IPS DF 19.7 (cell line): Measurements from ENCODE around the gene MROH8.
A peak's percentile ranks its signal among the peaks of the same experiment; 100 is the strongest.
"Not testable (repeated sequence)": the region's sequence is repeated elsewhere in the genome, so short reads cannot be mapped to it uniquely, and the experiment has no call there.

Source experiments
- DNase-seq: peaks from one replicate; pipeline ENCODE4 v3.0.0-alpha.2; 2013; ENCODE audit warnings: low read depth, low spot score

The MROH8 gene

DNA sequence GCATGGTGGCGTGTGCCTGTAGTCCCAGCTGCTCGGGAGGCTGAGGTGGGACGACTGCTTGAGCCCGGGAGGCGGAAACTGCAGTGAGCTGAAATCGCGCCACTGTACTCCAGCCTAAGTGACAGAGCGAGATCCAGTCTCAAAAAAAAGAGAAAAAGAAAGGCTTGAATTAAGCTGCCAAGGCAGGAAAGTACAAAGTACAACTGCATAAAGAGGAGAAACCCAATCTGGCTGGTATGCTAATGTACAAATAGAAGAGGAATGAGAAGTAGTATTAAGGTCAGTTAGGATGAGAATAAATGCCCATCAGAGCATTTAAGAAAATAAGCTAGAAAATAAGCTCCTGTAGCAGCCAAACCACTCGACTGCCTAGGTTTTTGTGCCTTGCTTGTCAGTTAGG is 23.4 kb downstream of the MROH8 start:
- no peak for DNase-seq

GRCh38 chr20:37154684-37155298 is 24.6 kb downstream of the MROH8 start:
- DNase-seq: no peak

DNA sequence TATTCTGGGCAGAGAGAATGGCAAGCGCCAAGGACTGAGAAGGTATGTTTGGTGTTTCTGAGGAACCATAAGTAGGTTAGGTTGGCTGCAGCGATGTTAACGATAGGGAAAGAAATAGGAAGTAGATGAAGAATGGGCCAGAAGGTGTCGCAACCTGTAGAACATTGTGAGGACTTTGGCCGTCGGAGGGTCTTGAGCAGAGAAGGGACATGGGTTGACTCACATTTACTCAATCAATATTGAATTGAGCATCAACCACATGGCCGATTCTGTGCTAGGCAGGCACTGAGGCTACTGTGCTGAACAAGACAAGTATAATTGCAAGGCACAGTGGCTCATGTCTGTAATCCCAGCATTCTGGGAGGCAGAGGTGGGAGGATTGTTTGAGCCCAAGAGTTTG is 27.1 kb downstream of the MROH8 start:
- DNase-seq: no peak

GRCh38 chr20:37151529-37151928 is 27.8 kb downstream of the MROH8 start:
- DNase-seq: no peak

- DNase-seq: not testable (repeated sequence)
These were observed 28.5 kb downstream of the MROH8 start for GRCh38 chr20:37150864-37151263.

- DNase-seq: no peak
These were observed 32.1 kb downstream of the MROH8 start for GRCh38 chr20:37147250-37147649.

DNA sequence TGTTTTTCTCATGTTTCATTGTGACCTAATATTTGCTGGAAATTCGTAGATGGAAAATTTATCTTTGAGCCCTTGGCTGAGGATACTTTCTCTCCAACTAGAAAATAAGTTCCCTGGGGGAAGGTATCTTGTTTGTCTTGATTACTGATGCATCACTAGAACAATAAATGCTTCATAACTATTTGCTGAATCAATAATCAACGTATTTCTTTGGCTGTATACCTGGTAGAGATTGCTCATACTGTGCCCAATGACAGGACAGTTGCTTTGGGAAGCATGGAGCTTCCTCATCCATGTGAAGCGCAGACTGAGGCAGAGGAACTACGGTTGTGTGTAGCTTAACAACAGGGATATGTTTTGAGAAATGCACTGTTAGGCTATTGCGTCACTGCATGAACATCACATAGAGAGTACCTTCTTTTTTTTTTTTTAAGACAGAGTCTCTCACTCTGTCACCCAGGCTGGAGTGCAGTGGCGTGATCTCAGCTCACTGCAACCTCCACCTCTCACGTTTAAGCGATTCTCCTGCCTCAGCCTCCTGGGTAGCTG is 34.4 kb downstream of the MROH8 start:
- no peak for DNase-seq

DNA sequence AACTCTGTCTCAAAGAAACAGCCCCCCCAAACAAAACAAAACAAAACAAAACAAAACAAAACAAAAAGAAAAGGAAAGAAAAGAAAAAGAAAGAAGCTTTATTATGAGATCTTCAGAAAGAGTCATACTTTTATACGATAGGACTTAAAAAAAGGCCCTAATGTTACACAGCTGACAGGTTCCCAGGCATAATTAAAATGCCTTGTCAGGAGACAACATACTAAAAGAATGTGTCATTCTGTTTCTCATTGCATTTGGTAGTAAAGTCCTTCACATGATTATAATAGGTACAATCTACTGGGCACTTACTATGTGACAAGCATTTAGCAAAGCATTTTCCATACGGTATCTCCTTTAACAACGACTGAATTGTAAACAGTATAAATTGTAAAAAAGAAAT is 36.6 kb downstream of the MROH8 start:
- DNase-seq: no peak

- no peak for DNase-seq
These were observed 41.8 kb downstream of the MROH8 start for GRCh38 chr20:37137547-37137946.

DNA sequence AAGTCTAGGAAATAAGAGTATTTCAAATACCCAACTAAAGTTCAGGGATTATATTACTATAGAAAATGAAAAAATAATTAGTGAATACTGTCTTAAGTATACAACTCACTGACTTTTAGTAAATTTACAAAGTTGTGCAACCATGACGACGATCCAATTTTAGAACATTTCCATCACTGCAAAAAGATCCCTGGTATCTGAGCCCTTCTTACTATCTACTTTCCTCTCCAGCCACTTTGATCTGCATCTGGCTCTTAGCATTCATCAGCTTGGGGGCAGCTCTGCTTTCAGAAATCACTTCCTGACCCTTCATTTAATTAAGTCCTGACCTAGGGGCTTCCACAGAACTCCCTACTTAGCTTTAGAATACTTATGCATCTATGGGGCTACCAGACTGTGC is 45.4 kb downstream of the MROH8 start:
- DNase-seq: no peak

- no peak for DNase-seq
These were observed 47.9 kb downstream of the MROH8 start for GRCh38 chr20:37131486-37131885.

DNA sequence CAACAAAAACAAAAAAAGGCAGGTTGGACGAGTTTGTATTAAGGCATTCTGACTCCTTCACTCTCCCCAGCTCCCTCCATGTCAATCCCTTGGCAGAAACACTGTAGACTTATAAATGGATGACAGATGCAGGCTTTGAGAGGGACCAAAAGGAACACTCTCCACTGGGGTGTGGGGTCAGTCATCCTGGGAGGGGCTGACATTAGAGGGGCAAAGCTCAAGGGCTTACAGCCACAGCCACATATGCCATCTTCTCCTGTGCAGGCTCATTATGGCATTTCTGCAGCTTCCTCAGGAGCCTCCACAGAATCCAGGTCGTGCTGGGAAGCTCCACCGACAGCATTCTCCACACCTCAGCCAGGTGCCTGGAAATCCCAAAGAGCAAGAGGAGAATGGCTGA is 50.5 kb downstream of the MROH8 start:
- no peak for DNase-seq

GRCh38 chr20:37126290-37126689 is 53.1 kb downstream of the MROH8 start:
- not testable (repeated sequence) for DNase-seq

DNA sequence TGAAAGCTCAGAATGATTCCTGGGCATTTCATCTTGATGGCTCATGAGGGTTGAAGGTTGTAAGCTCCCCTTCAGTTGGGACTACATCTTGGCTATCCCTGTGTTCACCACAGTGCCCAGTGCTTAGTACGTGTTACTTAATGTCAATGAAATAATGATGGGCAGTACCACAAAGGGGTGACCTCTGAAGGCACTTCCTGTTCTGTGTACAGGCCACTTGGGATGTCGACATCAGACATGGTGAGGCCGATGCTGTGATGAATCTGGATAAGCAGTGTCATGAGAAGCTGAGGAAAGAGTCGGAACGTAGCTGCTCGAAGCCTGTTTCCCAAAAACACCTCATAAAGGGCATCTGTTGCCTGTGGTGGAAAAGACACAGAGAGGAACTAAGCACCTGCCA is 55.9 kb downstream of the MROH8 start:
- no peak for DNase-seq

DNA sequence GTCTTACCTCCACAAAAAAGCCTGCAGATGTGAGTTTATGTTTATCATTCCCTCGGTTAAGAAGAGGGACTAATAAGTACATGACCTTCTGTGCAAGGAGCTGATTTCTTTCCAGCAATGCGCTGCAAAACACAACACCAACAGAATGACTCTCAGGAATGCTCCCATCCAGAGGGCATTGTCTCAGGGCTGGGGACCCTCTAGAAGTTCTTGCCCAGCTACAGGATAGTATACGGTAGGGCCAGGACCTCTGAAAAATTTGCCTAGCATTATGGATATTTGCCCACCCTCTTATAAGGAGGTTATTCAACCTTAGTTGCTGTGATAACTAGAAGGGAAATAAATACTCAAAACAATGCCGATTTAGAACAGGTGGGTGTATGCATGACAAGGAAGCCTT is 58.9 kb downstream of the MROH8 start:
- DNase-seq: no peak

GRCh38 chr20:37119356-37120036 is 59.9 kb downstream of the MROH8 start:
- no peak for DNase-seq

GRCh38 chr20:37114012-37114411 is 65.3 kb downstream of the MROH8 start:
- no peak for DNase-seq

- DNase-seq: no peak
These were observed 67.4 kb downstream of the MROH8 start for GRCh38 chr20:37111926-37112455.

DNA sequence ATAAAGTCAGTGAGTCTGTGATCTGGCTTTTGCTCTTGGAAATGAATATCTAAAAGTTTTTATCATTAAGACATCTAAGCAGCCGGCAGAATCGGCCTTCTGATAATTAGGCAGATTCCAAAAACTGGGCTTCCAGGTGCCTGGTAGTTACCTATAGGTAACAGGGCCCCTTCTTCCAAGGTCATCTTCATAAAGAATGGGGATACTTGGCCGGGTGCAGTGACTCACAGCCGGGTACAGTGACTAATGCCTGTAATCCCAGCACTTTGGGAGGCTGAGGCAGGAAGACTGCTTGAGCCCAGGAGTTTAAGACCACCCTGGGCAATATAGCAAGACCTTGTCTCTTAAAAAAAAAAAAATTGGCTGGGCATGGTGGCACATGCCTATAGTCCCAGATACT is 70.7 kb downstream of the MROH8 start:
- DNase-seq: no peak

GRCh38 chr20:37102571-37102970 is 76.8 kb downstream of the MROH8 start:
- no peak for DNase-seq

- no peak for DNase-seq
These were observed 82.8 kb downstream of the MROH8 start for GRCh38 chr20:37096415-37097041.

DNA sequence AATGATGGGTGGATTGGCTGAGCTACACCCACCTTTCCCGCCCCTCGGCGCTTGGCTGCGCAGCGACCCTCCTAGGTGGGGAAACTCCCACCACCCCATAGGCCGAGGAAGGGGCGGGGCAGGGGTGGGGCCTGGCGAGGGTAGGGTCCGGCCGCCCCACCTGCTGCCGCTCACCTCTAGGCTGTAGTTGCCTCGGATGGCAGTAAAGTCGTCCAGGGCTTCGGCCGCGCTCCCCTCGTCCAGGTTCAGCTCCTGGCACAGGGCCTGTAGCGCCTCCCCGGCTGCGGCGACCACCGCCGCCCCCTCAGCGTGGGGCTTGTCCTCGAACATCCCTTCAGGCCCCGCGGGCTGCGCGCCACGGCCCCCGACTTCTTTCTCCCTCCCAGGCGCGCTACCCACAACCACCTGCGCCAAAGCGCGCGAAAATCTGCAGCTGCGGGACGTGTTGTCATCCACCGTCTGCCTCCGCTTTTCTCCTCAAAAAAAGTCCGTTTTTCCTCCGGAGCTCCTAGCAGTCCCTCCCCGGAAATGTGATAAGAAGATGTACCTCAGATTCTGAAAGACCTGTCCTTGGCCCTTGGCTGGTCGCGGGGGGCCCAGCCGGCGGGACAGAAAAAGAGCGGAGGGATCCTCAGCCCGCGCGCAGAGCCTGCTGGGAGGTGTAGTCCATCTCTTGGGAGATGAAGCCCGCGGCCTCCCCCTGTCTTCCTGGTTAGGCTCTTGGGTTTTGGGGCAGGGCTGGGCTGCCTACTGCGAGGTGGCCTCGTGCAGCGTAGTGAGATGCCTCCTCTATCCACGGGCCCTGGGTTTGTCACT is 83.5 kb downstream of the MROH8 start, which contains the start of gene RBL1:
Gene RBL1, minus strand, starts transcription at position 399 of the 816 bp plus-strand sequence. Its CDS starts 69 bp downstream, at position 330.
- peak; percentile 65 for DNase-seq
